Stimulated activated CD8-positive, alpha-beta memory T cell treated with anti-CD3 and anti-CD28 coated beads, Interleukin-12 subunit alpha, Interleukin-12 subunit beta, amount 100 ng/mL, for 1 hour (primary cell): ENCODE data around the gene SH2D7.

Source experiments
- DNase-seq: peaks from one replicate; pipeline ENCODE4 v3.0.0-alpha.2; 2020; ENCODE audit warnings: low read depth

Gene SH2D7

GRCh38 chr15:78079298-78080087, 12.9 kb upstream of the SH2D7 start:
- no peak for DNase-seq

GRCh38 chr15:78080088-78080460, 12.3 kb upstream of the SH2D7 start:
- DNase-seq = no peak

GRCh38 chr15:78082106-78082742, 10.1 kb upstream of the SH2D7 start:
- DNase-seq = no peak

DNA sequence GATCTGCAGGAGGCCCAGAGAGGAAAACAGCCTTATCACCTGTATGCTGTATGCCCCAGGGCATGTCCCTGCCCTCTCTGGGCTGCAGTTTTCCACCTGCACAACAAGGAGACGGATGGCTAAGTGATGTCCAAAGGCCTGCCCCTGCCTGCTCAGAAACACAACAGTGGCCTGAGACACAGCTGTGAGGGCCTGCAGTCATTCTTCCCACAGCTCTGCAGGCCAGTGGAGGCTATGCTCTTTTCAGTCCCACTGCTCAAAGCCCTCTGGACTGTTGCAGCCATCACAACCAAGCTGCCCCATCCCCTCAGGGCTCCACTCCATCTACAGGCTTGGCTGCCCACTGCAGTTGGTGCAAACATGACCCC, 9.6 kb upstream of the SH2D7 start:
- DNase-seq = no peak

DNA sequence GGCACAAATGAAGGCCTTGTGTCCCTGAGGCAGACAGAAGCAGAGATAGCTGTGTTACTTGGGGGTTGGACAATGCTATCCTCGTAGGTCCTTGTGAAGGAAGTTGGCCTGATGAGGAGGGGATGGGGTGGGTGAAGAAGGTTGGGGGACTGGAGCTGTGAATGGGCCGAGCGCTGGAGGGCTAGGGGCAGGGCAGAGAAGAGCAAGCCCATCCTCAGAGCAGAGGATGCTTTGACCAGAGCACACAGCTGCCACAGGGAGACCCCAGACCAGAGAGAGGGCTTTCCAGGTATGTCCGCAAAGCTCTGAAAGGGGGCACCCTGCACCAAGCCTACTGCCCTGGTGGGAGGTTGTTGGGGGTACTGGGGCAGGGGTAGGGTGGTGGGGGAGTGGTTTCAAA, 9.2 kb upstream of the SH2D7 start:
- no peak for DNase-seq

DNA sequence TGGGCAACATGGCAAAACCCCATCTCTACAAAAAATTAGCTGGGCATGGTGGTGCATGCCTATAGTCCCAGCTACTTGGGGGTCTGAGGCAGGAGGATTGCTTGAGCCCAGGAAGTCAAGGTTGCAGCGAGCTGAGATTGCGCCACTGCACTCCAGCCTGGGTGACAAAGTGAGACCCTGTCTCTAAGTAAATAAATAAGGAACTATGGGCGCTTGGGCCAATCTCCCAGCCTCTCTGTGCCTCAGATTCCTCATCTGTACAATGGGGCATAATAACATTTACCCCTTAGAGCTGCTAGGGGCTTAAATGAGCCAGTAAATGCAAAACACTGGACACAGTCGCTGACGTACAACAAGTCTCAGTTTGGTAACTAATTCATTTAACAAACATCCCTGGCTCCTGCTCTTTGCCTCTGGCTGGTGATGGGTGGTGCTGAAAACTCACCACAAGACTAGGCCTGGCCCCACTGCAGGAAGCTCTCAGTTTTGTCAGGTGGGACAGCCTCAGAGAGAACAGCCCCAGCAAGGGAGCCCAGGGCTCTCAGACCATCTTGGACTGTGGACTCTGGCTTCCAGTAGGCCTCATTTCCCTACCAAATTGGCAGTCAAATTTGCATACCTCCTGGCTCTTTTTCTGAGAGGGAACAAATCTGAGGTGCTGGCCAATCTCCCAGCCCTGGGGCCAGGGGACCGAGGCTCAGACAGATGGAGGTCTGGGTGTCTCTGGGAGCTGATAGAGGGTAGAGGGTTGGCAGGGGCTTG, 8.5 kb upstream of the SH2D7 start:
- no peak for DNase-seq

- DNase-seq = no peak
These were observed 8.0 kb upstream of the SH2D7 start for GRCh38 chr15:78084449-78084750.

GRCh38 chr15:78085928-78086327, 6.4 kb upstream of the SH2D7 start:
- no peak for DNase-seq

DNA sequence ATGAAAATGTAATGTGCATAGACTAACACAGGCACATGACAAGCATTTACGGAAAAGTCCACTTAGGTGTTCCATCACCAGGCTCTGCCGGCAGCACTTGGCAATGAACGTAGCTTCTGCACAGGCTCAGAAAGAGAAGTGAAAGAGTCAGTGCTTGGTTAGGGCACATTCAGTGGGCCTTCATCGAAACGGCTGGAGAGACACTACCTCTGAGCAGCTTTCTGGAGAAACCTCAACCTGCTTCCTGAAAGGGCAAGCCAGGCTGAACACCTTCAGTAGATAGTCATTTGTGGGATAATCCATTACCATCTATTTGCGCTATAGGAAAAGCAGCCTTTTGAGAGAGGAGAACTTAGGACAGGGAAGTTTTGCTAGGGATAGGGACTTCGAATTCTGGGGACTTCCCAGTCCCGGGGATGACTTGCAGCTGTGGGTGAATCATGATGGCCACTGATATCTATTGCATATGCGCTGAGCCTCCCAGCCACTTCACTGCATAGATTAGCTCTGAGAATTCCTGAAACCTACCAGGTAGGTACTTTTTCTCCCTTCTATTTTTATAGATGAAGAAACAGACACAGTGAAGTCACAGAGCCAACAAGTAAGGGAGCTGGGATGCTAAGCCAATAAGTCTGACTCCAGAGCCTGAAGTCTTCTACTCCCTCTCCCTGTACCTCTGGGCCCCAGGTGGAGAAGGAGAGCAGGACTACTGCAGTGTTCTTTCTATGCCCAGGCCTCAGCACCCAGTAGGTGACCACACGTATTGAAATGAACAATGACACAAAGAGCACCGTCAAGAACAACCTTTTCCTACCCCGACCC, 4.2 kb upstream of the SH2D7 start:
- no peak for DNase-seq

- no peak for DNase-seq
These were observed 3.6 kb upstream of the SH2D7 start for GRCh38 chr15:78088773-78089080.

DNA sequence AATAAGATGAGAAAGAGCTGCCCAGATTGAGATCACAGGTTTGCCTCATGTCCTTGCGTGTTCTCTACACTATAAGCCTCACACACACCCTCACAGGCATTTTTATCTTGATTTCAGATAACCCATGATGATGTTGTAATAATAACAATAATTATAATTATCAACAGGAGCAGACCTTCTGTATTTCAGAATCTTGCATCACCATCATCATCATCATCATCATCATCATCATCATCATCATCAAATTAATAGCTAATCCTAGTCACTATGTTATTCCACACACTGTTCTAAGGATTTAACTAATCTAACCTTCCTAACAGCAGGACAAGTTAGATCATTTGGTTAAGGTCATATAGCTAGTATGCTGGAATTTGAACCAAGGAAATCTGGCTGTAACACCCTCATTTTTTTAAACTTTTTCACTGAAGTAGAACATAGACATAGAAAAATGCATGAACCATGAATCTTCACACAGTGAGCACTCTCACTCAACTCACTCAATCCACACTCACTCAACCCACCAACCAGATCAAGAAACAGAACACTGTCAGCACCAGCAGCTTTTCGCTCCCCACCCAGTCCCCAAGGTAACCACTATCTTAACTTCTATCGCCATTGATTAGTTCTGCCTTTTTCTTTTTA, 1.8 kb upstream of the SH2D7 start:
- no peak for DNase-seq

DNA sequence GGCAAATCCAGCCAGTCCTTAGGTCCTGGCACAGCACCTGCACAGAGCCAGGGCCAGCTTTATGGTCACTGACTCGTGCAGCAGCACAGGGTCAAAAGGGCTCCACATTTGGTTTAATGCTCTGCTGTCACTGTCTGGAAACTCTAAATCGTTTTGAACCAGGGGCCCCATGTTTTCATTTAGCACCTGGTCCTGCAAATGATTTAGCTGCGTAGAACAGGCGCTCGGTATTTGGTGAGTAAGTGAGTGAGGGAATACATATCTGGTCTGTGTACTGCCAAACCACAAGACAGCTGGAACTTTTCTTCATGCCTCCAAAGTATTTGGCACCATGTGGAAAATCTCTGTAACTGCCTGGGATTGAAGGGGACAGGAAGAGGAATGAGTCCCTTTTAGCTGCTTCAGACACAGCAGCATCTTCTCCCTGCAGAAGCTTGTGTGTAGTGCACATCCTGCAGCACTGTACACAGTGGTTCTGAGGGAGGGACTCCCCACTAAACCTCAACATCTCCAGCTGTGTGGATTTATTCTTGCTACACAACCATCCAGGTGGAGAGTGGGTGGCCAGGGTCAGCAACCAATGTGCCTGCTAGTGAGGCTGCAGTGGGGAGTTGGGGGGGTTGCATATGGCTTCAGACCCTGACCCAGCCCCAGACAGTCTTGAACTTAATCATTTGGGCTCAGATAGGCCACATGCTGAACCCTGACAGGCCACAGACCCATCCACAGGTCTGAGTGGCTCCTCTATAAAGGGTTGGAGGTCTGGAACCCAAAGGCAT, 1.1 kb downstream of the SH2D7 start:
- DNase-seq = no peak

DNA sequence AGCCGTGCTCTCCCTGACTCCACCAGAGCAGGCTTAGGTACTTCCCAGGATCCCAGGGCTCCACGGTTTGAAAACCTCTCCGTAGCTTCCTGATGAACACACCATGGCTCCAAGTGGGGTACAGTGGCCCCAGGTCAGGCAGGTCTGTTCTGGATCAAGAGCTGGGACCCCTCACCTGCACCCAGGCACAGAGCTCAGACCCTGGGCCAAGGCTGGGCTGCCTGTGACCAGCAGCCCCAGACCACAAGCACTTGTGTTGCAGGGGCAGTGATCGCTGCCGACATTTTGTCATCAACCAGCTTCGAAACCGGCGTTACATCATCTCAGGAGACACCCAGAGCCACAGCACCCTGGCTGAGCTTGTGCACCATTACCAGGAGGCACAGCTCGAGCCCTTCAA, 5.3 kb downstream of the SH2D7 start:
- no peak for DNase-seq

- DNase-seq = no peak
These were observed 5.9 kb downstream of the SH2D7 start for GRCh38 chr15:78098131-78098755.

DNA sequence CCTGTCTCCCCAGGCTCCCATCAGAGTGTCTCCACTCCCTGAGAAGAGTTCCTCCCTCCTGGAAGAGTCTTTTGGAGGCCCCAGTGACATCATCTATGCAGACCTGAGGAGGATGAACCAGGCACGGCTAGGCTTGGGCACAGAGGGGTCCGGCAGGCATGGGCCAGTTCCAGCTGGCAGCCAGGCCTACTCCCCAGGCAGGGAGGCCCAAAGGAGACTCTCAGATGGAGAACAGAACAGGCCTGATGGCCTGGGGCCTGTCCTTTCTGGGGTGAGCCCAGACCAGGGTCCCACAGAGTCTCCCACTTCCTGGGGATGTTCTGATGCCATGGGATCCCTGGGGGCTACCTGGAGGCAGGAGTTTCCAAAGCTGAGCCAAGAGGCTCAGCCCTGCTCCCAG, 8.5 kb downstream of the SH2D7 start:
- no peak for DNase-seq

- no peak for DNase-seq
These were observed 9.2 kb downstream of the SH2D7 start for GRCh38 chr15:78101423-78102105.

DNA sequence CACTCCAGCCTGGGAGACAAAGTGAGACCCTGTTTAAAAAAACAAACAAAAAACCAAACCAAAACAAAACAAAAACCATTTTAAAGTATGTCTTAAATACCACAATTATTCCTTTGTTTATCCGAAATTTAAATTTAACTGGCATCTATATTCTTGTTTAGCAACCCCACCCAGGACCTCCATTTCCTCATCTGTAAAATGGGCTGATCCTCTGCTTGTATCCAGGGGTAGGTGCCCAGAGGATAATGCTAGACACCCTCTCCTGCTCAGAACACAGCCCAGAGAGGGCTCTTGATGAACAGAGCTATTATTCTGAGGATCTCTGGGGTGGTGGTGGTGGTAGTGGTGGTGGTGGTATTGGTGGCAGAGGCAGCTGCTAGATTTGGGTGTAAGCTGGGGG, 9.8 kb downstream of the SH2D7 start:
- DNase-seq = no peak

- DNase-seq = no peak
These were observed 10.4 kb downstream of the SH2D7 start for GRCh38 chr15:78102741-78103140.

- DNase-seq = no peak
These were observed 11.2 kb downstream of the SH2D7 start for GRCh38 chr15:78103406-78104118.

DNA sequence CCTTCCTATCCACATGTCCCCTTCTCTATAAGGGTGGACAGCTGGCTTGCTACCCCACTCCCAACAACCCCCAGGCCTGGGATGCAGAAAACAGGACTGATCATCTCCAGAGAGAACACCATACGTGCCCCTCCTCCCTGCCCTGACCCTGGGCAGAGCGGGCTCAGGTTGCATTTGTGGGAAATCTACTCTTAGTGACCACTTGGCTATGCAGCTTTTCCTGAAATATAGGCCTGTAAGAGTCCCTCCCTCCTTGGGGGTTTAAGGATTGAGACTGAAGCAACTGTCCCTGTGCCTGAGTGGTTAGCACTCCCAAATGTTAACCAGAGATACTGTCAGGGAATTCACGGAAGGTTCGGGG, 11.7 kb downstream of the SH2D7 start:
- no peak for DNase-seq
